ENCODE results near the gene PLCB1.

PLCB1 gene

GRCh38 chr20:8805737-8806442, 673.8 kb downstream of the PLCB1 start:
- H3K9me3 ChIP-seq (ENCODE audit: low read depth, low read length) = no peaks in the 10 kb centered on the region
- H3K27ac ChIP-seq = no peak overlapping the region
- DNase-seq (ENCODE audit: low read depth, low spot score) = no peak
- no peaks in the 10 kb centered on the region for H3K36me3 ChIP-seq (ENCODE audit: insufficient read depth, low read length)
- no peak overlapping the region for H3K9ac ChIP-seq (ENCODE audit: insufficient read length)
- no peak overlapping the region for H3K4me3 ChIP-seq
- no peak for TF ChIP-seq POLR2AphosphoS5 (IDR thresholded peaks at IDR 0.05; ENCODE audit: borderline replicate concordance, low read depth, low read length)
- no peak for TF ChIP-seq FOXP2 (optimal IDR thresholded peaks at IDR 0.05; ENCODE audit: control extremely low read depth, extremely low read length, insufficient read depth)
- TF ChIP-seq EZH2 (IDR thresholded peaks at IDR 0.05) = no peak

GRCh38 chr20:8807480-8808201, 675.6 kb downstream of the PLCB1 start:
- no peaks in the 10 kb centered on the region for H3K9me3 ChIP-seq (ENCODE audit: low read depth, low read length)
- no peak overlapping the region for H3K27ac ChIP-seq
- H3K36me3 ChIP-seq (ENCODE audit: insufficient read depth, low read length) = no peaks in the 10 kb centered on the region
- no peak for DNase-seq (ENCODE audit: low read depth, low spot score)
- no peak overlapping the region for H3K9ac ChIP-seq (ENCODE audit: insufficient read length)
- H3K4me3 ChIP-seq = no peak overlapping the region
- no peak for TF ChIP-seq FOXP2 (optimal IDR thresholded peaks at IDR 0.05; ENCODE audit: control extremely low read depth, extremely low read length, insufficient read depth)
- no peak for TF ChIP-seq EZH2 (IDR thresholded peaks at IDR 0.05)
- TF ChIP-seq POLR2AphosphoS5 (IDR thresholded peaks at IDR 0.05; ENCODE audit: borderline replicate concordance, low read depth, low read length) = no peak

DNA sequence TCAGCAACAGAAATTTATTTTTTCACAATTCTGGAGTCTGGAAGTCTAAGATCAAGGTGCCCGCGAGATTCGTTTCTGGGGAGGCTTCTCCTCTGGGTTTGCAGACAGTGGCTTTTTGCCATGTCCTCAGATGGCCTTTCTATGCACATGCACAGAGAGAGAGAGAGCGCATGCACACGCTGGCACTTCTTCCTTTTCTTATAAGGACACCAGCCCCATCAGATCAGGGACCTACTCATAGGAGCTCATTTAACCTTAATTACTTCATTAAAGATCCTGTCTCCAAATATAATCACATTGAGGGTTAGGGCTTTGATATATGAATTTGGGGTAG, 676.1 kb downstream of the PLCB1 start:
- Histone ChIP-seq H3K9ac (ENCODE audit: insufficient read length) (no peak overlapping the region), H3K9me3 (ENCODE audit: low read depth, low read length) (no peaks in the 10 kb centered on the region), H3K36me3 (ENCODE audit: insufficient read depth, low read length) (no peaks in the 10 kb centered on the region), H3K27ac (no peak overlapping the region), H3K4me3 (no peak overlapping the region)
- TF ChIP-seq POLR2AphosphoS5 (IDR thresholded peaks at IDR 0.05; ENCODE audit: borderline replicate concordance, low read depth, low read length) (no peak), EZH2 (IDR thresholded peaks at IDR 0.05) (no peak), FOXP2 (optimal IDR thresholded peaks at IDR 0.05; ENCODE audit: control extremely low read depth, extremely low read length, insufficient read depth) (no peak)
- DNase-seq (ENCODE audit: low read depth, low spot score) = no peak

DNA sequence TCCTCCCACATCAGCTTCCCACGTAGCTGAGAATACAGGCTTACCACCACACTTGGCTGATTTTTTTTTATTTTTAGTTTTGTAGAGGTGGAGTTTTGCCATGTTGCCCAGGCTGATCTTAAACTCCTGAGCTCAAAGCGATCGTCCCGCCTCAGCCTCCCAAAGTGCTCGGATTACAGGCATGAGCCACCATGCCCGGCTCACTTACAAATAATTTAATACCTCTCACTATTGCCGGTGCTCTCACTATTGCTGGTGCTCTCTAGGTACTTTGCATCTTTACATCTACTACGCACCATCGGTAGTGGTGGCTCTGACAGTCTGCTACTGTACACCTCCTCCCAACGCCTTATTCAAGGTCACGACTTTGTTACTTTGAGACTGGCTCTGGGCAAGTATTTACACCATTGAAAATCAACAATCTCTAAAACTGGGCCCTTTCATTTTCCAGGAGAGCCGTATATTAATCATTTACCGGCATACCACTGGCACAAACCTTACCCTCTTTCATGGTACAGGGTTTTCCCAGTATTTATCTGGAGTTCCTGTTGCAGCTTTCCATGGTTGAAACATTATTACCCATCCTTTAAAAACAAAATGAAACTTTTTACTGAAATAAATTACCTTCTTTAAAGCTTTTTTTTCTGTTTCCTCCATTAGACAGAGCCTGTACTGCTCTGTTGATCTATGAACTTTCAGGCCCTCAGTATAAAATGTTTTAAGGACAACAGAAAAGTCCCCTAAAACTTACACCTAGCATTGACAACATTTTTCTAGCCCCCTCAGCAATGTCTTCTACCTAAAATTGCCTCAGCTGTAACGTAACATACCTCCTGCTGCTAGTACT, 677.3 kb downstream of the PLCB1 start:
- no peak for TF ChIP-seq POLR2AphosphoS5 (IDR thresholded peaks at IDR 0.05; ENCODE audit: borderline replicate concordance, low read depth, low read length)
- TF ChIP-seq EZH2 (IDR thresholded peaks at IDR 0.05) = no peak
- TF ChIP-seq FOXP2 (optimal IDR thresholded peaks at IDR 0.05; ENCODE audit: control extremely low read depth, extremely low read length, insufficient read depth) = no peak
- no peak overlapping the region for H3K9ac ChIP-seq (ENCODE audit: insufficient read length)
- H3K4me3 ChIP-seq = no peak overlapping the region
- H3K27ac ChIP-seq = no peak overlapping the region
- DNase-seq (ENCODE audit: low read depth, low spot score) = no peak
- H3K36me3 ChIP-seq (ENCODE audit: insufficient read depth, low read length) = no peaks in the 10 kb centered on the region
- H3K9me3 ChIP-seq (ENCODE audit: low read depth, low read length) = no peaks in the 10 kb centered on the region

DNA sequence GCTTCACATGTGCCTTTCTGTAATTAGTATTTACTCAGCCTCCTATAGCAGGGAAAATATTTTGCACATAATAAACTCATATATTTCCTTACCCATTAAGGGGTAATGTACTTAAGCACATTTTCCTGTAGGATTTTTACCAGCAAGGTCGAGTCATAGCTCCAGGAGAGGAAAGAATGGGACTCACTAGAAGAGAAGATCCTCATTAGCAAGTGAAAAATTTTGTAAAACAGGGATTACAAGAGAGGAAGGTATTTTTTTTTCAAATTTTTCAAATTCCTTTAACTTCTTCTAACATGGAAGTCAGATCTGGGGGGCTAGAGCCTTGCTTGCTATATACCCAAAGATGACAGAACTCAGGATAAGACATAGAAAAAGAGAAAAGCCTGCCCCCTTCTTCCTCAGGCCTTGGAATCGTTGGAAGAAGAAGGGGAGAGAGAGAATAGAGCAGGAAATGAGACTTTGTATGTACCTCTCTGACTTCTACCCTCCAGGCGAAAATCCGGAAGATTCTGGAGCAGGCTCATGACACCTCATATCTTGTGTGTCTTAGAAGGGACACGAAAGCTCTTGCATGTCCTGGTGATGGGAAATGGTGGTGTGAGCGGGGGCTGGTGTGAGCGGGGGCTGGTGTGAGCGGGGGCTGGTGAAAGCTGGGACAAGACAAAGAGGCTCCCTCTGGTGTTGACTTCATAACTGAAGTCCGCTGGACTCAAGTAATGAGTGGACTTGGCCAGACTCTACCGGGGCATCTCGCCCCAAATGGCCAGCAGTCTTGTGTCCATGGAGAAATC, 679.9 kb downstream of the PLCB1 start:
- Histone ChIP-seq H3K4me3 (no peak overlapping the region), H3K36me3 (ENCODE audit: insufficient read depth, low read length) (no peaks in the 10 kb centered on the region), H3K9ac (ENCODE audit: insufficient read length) (no peak overlapping the region), H3K27ac (no peak overlapping the region), H3K9me3 (ENCODE audit: low read depth, low read length) (no peaks in the 10 kb centered on the region)
- no peak for TF ChIP-seq EZH2 (IDR thresholded peaks at IDR 0.05)
- TF ChIP-seq POLR2AphosphoS5 (IDR thresholded peaks at IDR 0.05; ENCODE audit: borderline replicate concordance, low read depth, low read length) = no peak
- TF ChIP-seq FOXP2 (optimal IDR thresholded peaks at IDR 0.05; ENCODE audit: control extremely low read depth, extremely low read length, insufficient read depth) = no peak
- no peak for DNase-seq (ENCODE audit: low read depth, low spot score)

DNA sequence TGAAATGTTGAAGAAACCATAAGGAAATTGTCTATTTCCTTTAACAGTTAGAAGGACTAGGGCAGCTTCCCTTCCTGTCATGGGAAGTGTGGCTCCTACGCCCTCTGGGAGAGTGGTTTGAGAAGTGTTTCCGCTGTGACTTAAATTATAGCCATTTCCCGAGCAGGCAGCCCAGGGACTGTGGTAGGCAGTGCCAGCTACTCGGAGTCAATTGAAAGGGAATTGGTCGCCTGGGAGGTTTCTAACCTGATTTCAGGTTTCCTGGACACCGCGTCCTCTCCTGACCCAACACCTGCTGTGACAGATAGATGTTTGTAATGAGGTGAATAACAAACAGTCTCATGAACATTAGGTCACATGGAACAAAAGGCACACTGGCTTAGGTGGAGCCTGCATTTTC, 680.8 kb downstream of the PLCB1 start:
- no peaks in the 10 kb centered on the region for H3K36me3 ChIP-seq (ENCODE audit: insufficient read depth, low read length)

DNA sequence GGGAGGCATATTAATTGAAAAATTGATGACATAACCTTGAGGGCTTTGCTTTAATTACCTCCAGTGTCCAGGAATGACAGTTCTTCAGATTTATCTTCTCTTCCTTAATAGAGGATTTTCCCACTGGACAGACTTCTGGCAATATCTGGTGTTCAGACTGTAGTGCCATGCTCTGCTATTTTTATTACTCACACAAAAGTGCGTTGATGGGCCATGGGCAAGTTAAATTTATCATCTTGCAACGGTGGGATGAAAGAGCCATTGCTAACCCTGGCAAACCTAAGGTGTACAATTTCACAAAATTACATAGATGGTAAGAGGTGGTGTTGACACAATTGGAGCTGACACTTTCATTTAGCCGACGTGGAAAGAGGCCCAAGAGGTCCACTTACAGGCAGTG, 683.1 kb downstream of the PLCB1 start:
- Histone ChIP-seq H3K4me3 (no peak overlapping the region), H3K36me3 (ENCODE audit: insufficient read depth, low read length) (no peaks in the 10 kb centered on the region), H3K9ac (ENCODE audit: insufficient read length) (no peak overlapping the region), H3K27ac (no peak overlapping the region), H3K9me3 (ENCODE audit: low read depth, low read length) (no peaks in the 10 kb centered on the region)
- DNase-seq (ENCODE audit: low read depth, low spot score) = no peak
- no peak for TF ChIP-seq EZH2 (IDR thresholded peaks at IDR 0.05)
- TF ChIP-seq FOXP2 (optimal IDR thresholded peaks at IDR 0.05; ENCODE audit: control extremely low read depth, extremely low read length, insufficient read depth) = no peak
- TF ChIP-seq POLR2AphosphoS5 (IDR thresholded peaks at IDR 0.05; ENCODE audit: borderline replicate concordance, low read depth, low read length) = no peak

More for the DNA sequence above, 680.8 kb downstream of the PLCB1 start:
- TF ChIP-seq POLR2AphosphoS5 (IDR thresholded peaks at IDR 0.05; ENCODE audit: borderline replicate concordance, low read depth, low read length) (peak; percentile 70; the same call in 1 of the 2 replicates), EZH2 (IDR thresholded peaks at IDR 0.05) (no peak), FOXP2 (optimal IDR thresholded peaks at IDR 0.05; ENCODE audit: control extremely low read depth, extremely low read length, insufficient read depth) (no peak)
- Histone ChIP-seq H3K9ac (ENCODE audit: insufficient read length) (no peak overlapping the region), H3K4me3 (no peak overlapping the region), H3K9me3 (ENCODE audit: low read depth, low read length) (no peaks in the 10 kb centered on the region), H3K27ac (no peak overlapping the region)
- peak; percentile 42 for DNase-seq (ENCODE audit: low read depth, low spot score)

Measured in SK-N-MC (cell line).